IMR-90 (cell line): ENCODE measurements around the gene SLC38A5.

ENCODE experiments used
- CEBPB ChIP-seq: IDR thresholded peaks from 2 replicates; pipeline ENCODE4 v1.6.1; 2012; ENCODE audit warnings: low read depth, low read length, improper control_type of control experiment
- CHD1 ChIP-seq: IDR thresholded peaks from 2 replicates; pipeline ENCODE4 v1.6.1; 2012; ENCODE audit warnings: low read depth, low read length, improper control_type of control experiment
- CTCF ChIP-seq: conservative IDR thresholded peaks from 2 replicates; pipeline ENCODE4 v1.5.1; 2012; ENCODE audit warnings: mild to moderate bottlenecking, low read depth, low read length, improper control_type of control experiment
- MAZ ChIP-seq: IDR thresholded peaks from 2 replicates; pipeline ENCODE4 v1.6.1; 2012; ENCODE audit warnings: low read depth, mild to moderate bottlenecking, low read length, improper control_type of control experiment, moderate library complexity, borderline replicate concordance
- RCOR1 ChIP-seq: IDR thresholded peaks from 2 replicates; pipeline ENCODE4 v1.6.1; 2012; ENCODE audit warnings: mild to moderate bottlenecking, low read length, improper control_type of control experiment; ENCODE audit not compliant: insufficient replicate concordance
- RFX5 ChIP-seq: IDR thresholded peaks from 2 replicates; pipeline ENCODE4 v1.8.0; 2012; ENCODE audit warnings: low read depth, mild to moderate bottlenecking, low read length, moderate library complexity
- USF2 ChIP-seq: fragments of 150-350 bp; IDR thresholded peaks from 2 replicates; pipeline ENCODE4 v1.6.1; 2017; ENCODE audit warnings: mild to moderate bottlenecking, antibody characterized with exemption, low read length, low read depth

GRCh38 chrX:48451708-48452107 lies 18.4 kb downstream of the SLC38A5 start:
- no peak for TF ChIP-seq CHD1
- no peak for TF ChIP-seq RCOR1
- TF ChIP-seq USF2 = no peak
- TF ChIP-seq CTCF = no peak
- no peak for TF ChIP-seq CEBPB
- TF ChIP-seq MAZ = no peak
- TF ChIP-seq RFX5 = no peak
